GM13976 (cell line): ENCODE measurements around the gene KLF7.

Experiments used
- DNase-seq: peaks from one replicate; pipeline ENCODE4 v3.0.0; 2012; ENCODE audit warnings: low spot score
- CTCF ChIP-seq: IDR thresholded peaks from 2 replicates; pipeline ENCODE4 v1.5.1; 2012; ENCODE audit warnings: borderline replicate concordance, mild to moderate bottlenecking; ENCODE audit not compliant: insufficient read depth; ENCODE audit errors: extremely low read depth, missing control alignments, control extremely low read depth
- in situ Hi-C: fragments of 300-500 bp; cut with MboI; formaldehyde crosslinking; loops from one replicate; pipeline ENCODE4 v1.12.0; 2022; ENCODE audit warnings: low sequenced_read_pairs, mixed read lengths, inconsistent platforms; ENCODE audit not compliant: unreplicated experiment

Gene KLF7

GRCh38 chr2:207085110-207085509 lies 80.6 kb downstream of the KLF7 start:
- in situ Hi-C loops = no loop called here
- no peak for TF ChIP-seq CTCF
- DNase-seq = no peak

- in situ Hi-C loops = no loop called here
- no peak for DNase-seq
- TF ChIP-seq CTCF = no peak
Measured at GRCh38 chr2:207083361-207084110, 82.2 kb downstream of the KLF7 start.

GRCh38 chr2:207082619-207083018 lies 83.1 kb downstream of the KLF7 start:
- in situ Hi-C loops = no loop called here
- DNase-seq = no peak

GRCh38 chr2:207078186-207078798 lies 87.5 kb downstream of the KLF7 start:
- in situ Hi-C loops = no loop called here
- DNase-seq = no peak
- no peak for TF ChIP-seq CTCF

More at GRCh38 chr2:207082619-207083018, 83.1 kb downstream of the KLF7 start:
- TF ChIP-seq CTCF = no peak

GRCh38 chr2:207077266-207077665 lies 88.5 kb downstream of the KLF7 start:
- DNase-seq = no peak
- TF ChIP-seq CTCF = no peak
- in situ Hi-C loops = no loop called here

GRCh38 chr2:207075456-207075855 lies 90.3 kb downstream of the KLF7 start:
- no peak for DNase-seq
- no peak for TF ChIP-seq CTCF
- in situ Hi-C loops = no loop called here
